HuH-7 (cell line): ENCODE results near the gene PSD2.

Experiments used
- DNase-seq: peaks from one replicate; pipeline ENCODE4 v3.0.0; 2011; ENCODE audit warnings: low spot score

PSD2 gene

GRCh38 chr5:139837711-139838380, 42.2 kb downstream of the PSD2 start:
- no peak for DNase-seq

- DNase-seq: no peak
These were observed 43.0 kb downstream of the PSD2 start for GRCh38 chr5:139838381-139839197.

- DNase-seq: no peak
These were observed 43.7 kb downstream of the PSD2 start for GRCh38 chr5:139839232-139839815.

- DNase-seq: no peak
These were observed 44.3 kb downstream of the PSD2 start for GRCh38 chr5:139839918-139840317.

GRCh38 chr5:139841549-139841948, 45.9 kb downstream of the PSD2 start:
- no peak for DNase-seq

GRCh38 chr5:139842321-139842720, 46.7 kb downstream of the PSD2 start:
- no peak for DNase-seq

GRCh38 chr5:139843991-139844390, 48.4 kb downstream of the PSD2 start:
- DNase-seq: no peak

- DNase-seq: peak; percentile 80
These were observed 49.0 kb downstream of the PSD2 start for GRCh38 chr5:139844472-139845145.

- no peak for DNase-seq
These were observed 50.5 kb downstream of the PSD2 start for GRCh38 chr5:139845846-139846681.

- no peak for DNase-seq
These were observed 51.5 kb downstream of the PSD2 start for GRCh38 chr5:139847091-139847490.

GRCh38 chr5:139847790-139848507, 52.3 kb downstream of the PSD2 start:
- peak; percentile 71 for DNase-seq

- no peak for DNase-seq
These were observed 53.0 kb downstream of the PSD2 start for GRCh38 chr5:139848508-139849100.

GRCh38 chr5:139849501-139849900, 53.9 kb downstream of the PSD2 start:
- DNase-seq: no peak

GRCh38 chr5:139849942-139850341, 54.3 kb downstream of the PSD2 start:
- DNase-seq: no peak

- DNase-seq: no peak
These were observed 54.9 kb downstream of the PSD2 start for GRCh38 chr5:139850423-139851016.

GRCh38 chr5:139851558-139851957, 56.0 kb downstream of the PSD2 start:
- no peak for DNase-seq

- no peak for DNase-seq
These were observed 57.1 kb downstream of the PSD2 start for GRCh38 chr5:139852696-139853095.

GRCh38 chr5:139854029-139854605, 58.5 kb downstream of the PSD2 start:
- no peak for DNase-seq

- no peak for DNase-seq
These were observed 59.3 kb downstream of the PSD2 start for GRCh38 chr5:139854953-139855352.

- no peak for DNase-seq
These were observed 59.8 kb downstream of the PSD2 start for GRCh38 chr5:139855451-139855850.
